Mammary epithelial cell (primary cell): ENCODE measurements around the gene TMEM86A.

Experiments used
- CTCF ChIP-seq, 2 donors: IDR thresholded peaks in 1 of 2; conservative IDR thresholded peaks in 1 of 2; 2 replicates each; pipeline ENCODE4 v1.5.1; 2011 to 2012; ENCODE audit warnings: inconsistent platforms in 2 of 2, low read length in 2 of 2, mild to moderate bottlenecking in 2 of 2, control low read depth in 1 of 2, low read depth in 1 of 2; ENCODE audit not compliant: insufficient read depth in 1 of 2; ENCODE audit errors: extremely low read depth in 1 of 2
- EZH2 ChIP-seq: IDR thresholded peaks from 2 replicates; pipeline ENCODE4 v1.6.1; 2012; ENCODE audit warnings: low read length, inconsistent platforms, borderline replicate concordance

- TF ChIP-seq CTCF (conservative IDR thresholded peaks at IDR 0.05 in 1 of 2, IDR thresholded peaks at IDR 0.05 in 1 of 2; ENCODE audit: extremely low read depth in 1 of 2, insufficient read depth in 1 of 2, low read depth in 1 of 2, low read length in 2 of 2), result no peak
- TF ChIP-seq EZH2, result no peak
Observed at GRCh38 chr11:18657673-18658072, 40.9 kb upstream of the TMEM86A start.
